ENCODE results near the gene LHFPL6.

GRCh38 chr13:39336207-39336606 lies 266.8 kb downstream of the LHFPL6 start:
- TF ChIP-seq JUNB (IDR thresholded peaks at IDR 0.05), result no peak
- TF ChIP-seq ZSCAN20 (CRISPR knock-in tag; IDR thresholded peaks at IDR 0.05), result no peak
- TF ChIP-seq CTCF (IDR thresholded peaks at IDR 0.05), result no peak
- no peak for TF ChIP-seq POLR2AphosphoS2 (conservative IDR thresholded peaks at IDR 0.05; ENCODE audit: low read length)
- TF ChIP-seq CBX8 (IDR thresholded peaks at IDR 0.05), result no peak
- no peak for TF ChIP-seq HDAC2 (IDR thresholded peaks at IDR 0.05)
- TF ChIP-seq TP53 (CRISPR knock-in tag; IDR thresholded peaks at IDR 0.05), result no peak
